ENCODE measurements around the gene APBA1. TPM values are rescaled to one million over a fixed set of nuclear protein-coding genes. Genes with fewer than 3 reads are reported as not detected.

Gene APBA1
- polyA plus RNA-seq, 1 experiment: 4.6 TPM

DNA sequence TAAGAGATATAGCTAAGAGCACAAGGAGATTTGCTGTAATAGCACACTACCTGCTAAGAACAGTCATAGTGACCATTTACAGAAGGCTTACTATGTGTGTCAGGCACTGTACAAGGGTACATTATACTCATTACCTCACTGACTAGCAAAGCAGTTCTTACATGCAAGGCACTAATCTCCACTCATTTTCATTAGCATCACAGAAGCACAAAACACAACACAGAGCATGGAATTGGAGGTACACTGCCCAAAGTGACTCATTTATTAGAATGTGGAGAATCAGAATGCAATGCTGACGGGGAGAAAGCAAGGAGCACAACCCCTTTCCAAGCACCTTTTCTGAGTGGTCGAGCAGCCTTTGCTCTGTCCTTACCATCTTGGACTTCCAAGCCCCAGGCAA lies 177.4 kb downstream of the APBA1 start:
- Histone ChIP-seq H3K4me3 (ENCODE audit: low read depth, low read length) (no peak overlapping the region), H3K27me3 (ENCODE audit: control insufficient read depth, insufficient read depth, low read length) (no peaks in the 10 kb centered on the region), H3K36me3 (ENCODE audit: control insufficient read depth, insufficient read depth, low read length) (no peaks in the 10 kb centered on the region)
- CTCF ChIA-PET: interaction anchor here (1.9 kb wide), 1 partner anchor 11 kb away, joined by 6 read pairs; no protein-coding TSS in a partner anchor
- POLR2A ChIA-PET: no interaction called here
- no peak for TF ChIP-seq CTCF (IDR thresholded peaks at IDR 0.05; ENCODE audit: insufficient read depth, low read depth, low read length)
- no peak for DNase-seq (ENCODE audit: low read depth)

GRCh38 chr9:69494208-69494607 lies 178.0 kb downstream of the APBA1 start:
- Histone ChIP-seq H3K27me3 (ENCODE audit: control insufficient read depth, insufficient read depth, low read length) (no peaks in the 10 kb centered on the region), H3K4me3 (ENCODE audit: low read depth, low read length) (no peak overlapping the region), H3K36me3 (ENCODE audit: control insufficient read depth, insufficient read depth, low read length) (no peaks in the 10 kb centered on the region)
- DNase-seq (ENCODE audit: low read depth): no peak
- CTCF ChIA-PET: interaction anchor here (1.9 kb wide), 1 partner anchor 10 kb away, joined by 6 read pairs; no protein-coding TSS in a partner anchor
- TF ChIP-seq CTCF (IDR thresholded peaks at IDR 0.05; ENCODE audit: insufficient read depth, low read depth, low read length): no peak
- POLR2A ChIA-PET: no interaction called here

- H3K36me3 ChIP-seq (ENCODE audit: control insufficient read depth, insufficient read depth, low read length): no peaks in the 10 kb centered on the region
- no peaks in the 10 kb centered on the region for H3K27me3 ChIP-seq (ENCODE audit: control insufficient read depth, insufficient read depth, low read length)
- TF ChIP-seq CTCF (IDR thresholded peaks at IDR 0.05; ENCODE audit: insufficient read depth, low read depth, low read length): no peak
- DNase-seq (ENCODE audit: low read depth): no peak
- POLR2A ChIA-PET: no interaction called here
- CTCF ChIA-PET: no interaction called here
- H3K4me3 ChIP-seq (ENCODE audit: low read depth, low read length): no peak overlapping the region
Measured at GRCh38 chr9:69486498-69486897, 185.7 kb downstream of the APBA1 start.

DNA sequence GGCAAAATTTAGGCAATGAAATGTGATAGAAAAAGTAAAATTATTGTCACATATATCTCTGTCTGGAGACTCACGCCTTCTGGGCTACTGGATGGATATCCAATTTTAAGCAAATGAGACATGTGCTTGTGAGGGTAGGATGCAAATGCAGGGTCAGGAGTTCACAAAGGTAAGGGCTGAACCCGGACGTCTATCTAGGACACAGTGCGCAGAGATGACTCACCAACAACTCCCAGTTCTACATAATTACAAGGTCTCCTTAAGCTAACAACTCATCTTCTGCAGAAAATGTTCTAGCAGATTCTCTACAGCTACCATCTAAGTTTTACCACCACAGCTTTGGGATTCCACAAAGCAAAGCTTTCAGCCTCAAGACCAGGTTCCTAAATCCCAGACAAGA lies 186.7 kb downstream of the APBA1 start:
- Histone ChIP-seq H3K36me3 (ENCODE audit: control insufficient read depth, insufficient read depth, low read length) (no peaks in the 10 kb centered on the region), H3K27me3 (ENCODE audit: control insufficient read depth, insufficient read depth, low read length) (no peaks in the 10 kb centered on the region), H3K4me3 (ENCODE audit: low read depth, low read length) (no peak overlapping the region)
- DNase-seq (ENCODE audit: low read depth): no peak
- no peak for TF ChIP-seq CTCF (IDR thresholded peaks at IDR 0.05; ENCODE audit: insufficient read depth, low read depth, low read length)
- CTCF ChIA-PET: interaction anchor here (2.2 kb wide), 1 partner anchor 9 kb away, joined by 6 read pairs; no protein-coding TSS in a partner anchor
- POLR2A ChIA-PET: no interaction called here

DNA sequence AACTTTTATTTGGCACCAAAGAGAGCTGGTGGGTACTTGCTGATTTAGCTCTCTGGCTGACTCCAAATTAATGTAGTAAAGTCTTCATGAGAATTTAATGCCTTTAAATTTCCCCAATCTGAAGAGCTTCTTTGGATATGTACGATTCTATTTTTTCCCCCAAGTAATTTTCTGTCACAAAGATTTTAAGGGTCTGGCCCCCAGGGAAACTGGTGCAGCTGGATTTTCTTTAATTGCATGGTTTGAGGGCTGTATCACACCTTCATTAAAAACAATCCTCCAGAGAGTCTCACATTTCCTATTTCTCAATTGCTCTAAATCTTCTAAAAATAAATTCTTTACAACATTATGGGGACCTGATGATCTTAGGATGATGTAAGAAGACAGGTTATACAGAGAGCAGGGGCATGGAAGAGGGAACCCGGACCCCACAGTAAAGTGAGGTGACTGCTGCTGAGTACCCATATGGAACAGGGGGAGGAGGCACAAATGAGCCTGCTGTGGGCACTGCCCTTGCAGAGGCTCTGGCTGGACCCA lies 188.2 kb downstream of the APBA1 start:
- DNase-seq (ENCODE audit: low read depth): no peak
- H3K36me3 ChIP-seq (ENCODE audit: control insufficient read depth, insufficient read depth, low read length): no peaks in the 10 kb centered on the region
- no peaks in the 10 kb centered on the region for H3K27me3 ChIP-seq (ENCODE audit: control insufficient read depth, insufficient read depth, low read length)
- H3K4me3 ChIP-seq (ENCODE audit: low read depth, low read length): no peak overlapping the region
- TF ChIP-seq CTCF (IDR thresholded peaks at IDR 0.05; ENCODE audit: insufficient read depth, low read depth, low read length): no peak
- CTCF ChIA-PET: interaction anchor here (2.2 kb wide), 1 partner anchor 10 kb away, joined by 6 read pairs; no protein-coding TSS in a partner anchor
- POLR2A ChIA-PET: no interaction called here

Data from BJ (cell line).